ENCODE measurements around the gene TMEM169. TPM values are rescaled to one million over a fixed set of nuclear protein-coding genes. Genes with fewer than 3 reads are reported as not detected.

The TMEM169 gene
- total and polyA plus RNA-seq, 10 of the 15 experiments (the other 5 are each of a cell fraction or from before 2014, with no cell fraction given), result 0.23 to 3.2 (median 2.3) TPM

DNA sequence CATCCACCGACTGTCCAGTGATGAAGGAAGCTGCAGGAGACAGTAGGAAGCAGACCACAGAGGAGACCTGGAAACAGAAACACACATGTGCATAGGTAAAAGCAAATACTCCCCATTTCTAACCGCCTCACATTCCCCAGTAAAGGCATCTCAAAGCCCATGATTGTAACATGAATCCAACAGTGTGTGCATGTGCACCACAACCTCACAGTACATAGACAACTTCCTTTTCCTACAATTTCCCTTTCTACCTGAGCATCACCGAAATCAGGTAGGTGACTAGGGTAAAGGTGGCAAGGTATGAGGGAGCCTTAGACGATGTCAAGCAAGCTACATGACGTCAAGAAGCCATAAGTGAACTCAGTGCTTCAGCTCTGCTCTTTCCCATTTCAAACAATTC is 37.8 kb upstream of the TMEM169 start:
- TF ChIP-seq JUND (IDR thresholded peaks at IDR 0.05; ENCODE audit: low read depth, low read length) (no peak), NFXL1 (IDR thresholded peaks at IDR 0.05; ENCODE audit: borderline replicate concordance) (no peak), ZSCAN29 (IDR thresholded peaks at IDR 0.05) (no peak), ZNF24 (IDR thresholded peaks at IDR 0.05) (no peak), KAT2A (conservative IDR thresholded peaks at IDR 0.05; ENCODE audit: control insufficient read depth, low read depth, low read length) (no peak), RUNX3 (IDR thresholded peaks at IDR 0.05; ENCODE audit: low read length) (no peak), TCF3 (IDR thresholded peaks at IDR 0.05; ENCODE audit: borderline replicate concordance, insufficient read depth, low read depth, low read length) (no peak)
- Histone ChIP-seq H3K4me3 (no peak overlapping the region), H3K36me3 (ENCODE audit: control insufficient read depth in 2 of 2, insufficient read depth in 2 of 2, low read length in 1 of 2) (peaks cover 0 to 2% of the 10 kb centered on the region in 2 experiments; a peak in 3 of 4 replicates), H3K79me2 (ENCODE audit: control insufficient read depth, insufficient read depth, low read length) (no peaks in the 10 kb centered on the region), H4K20me1 (ENCODE audit: control insufficient read depth, insufficient read depth) (no peaks in the 10 kb centered on the region), H3K27me3 (replicated peaks in 1 of 2; ENCODE audit: control insufficient read depth in 2 of 2, insufficient read depth in 2 of 2, low read length in 1 of 2) (no peaks in the 10 kb centered on the region), H3K4me2 (ENCODE audit: control insufficient read depth, insufficient read depth) (no peak overlapping the region), H3K4me1 (ENCODE audit: control insufficient read depth, insufficient read depth, low read length) (peaks cover 10% of the 10 kb centered on the region), H2AFZ (ENCODE audit: control insufficient read depth, low read depth, low read length) (no peak overlapping the region), H3K9ac (ENCODE audit: control insufficient read depth, insufficient read depth, low read length) (no peak overlapping the region), H3K9me3 (replicated peaks; ENCODE audit: control insufficient read depth, insufficient read depth, low read length) (no peaks in the 10 kb centered on the region), H3K27ac (ENCODE audit: control insufficient read depth, insufficient read depth) (no peak overlapping the region)
- no TSS peak for BruUV-seq (replicated peaks)
- POLR2A ChIA-PET, result interaction anchor here (2.9 kb wide), 1 partner anchor 10 kb away, joined by 25 read pairs; no protein-coding TSS in a partner anchor
- RAD21 ChIA-PET (ENCODE audit: unreplicated experiment), result interaction anchor here (0.7 to 3.6 kb wide), 4 partner anchors 10 to 70 kb away, joined by 3 to 36 read pairs (median 12); no protein-coding TSS in a partner anchor
- SMC1A ChIA-PET (ENCODE audit: uncharacterized antibody, unreplicated experiment), result interaction anchor here (1.1 to 3.8 kb wide), 6 partner anchors 9 to 113 kb away, joined by 3 to 32 read pairs (median 4); no protein-coding TSS in a partner anchor
- FAIRE-seq, result no peak
- DNase-seq (ENCODE audit: low read depth, low spot score), result no peak
- WGBS (ENCODE audit: insufficient coverage, insufficient replicate concordance, low lambda C conversion rate, missing lambda C conversion rate), result 79% methylated on average over 5 of the region's 5 CpGs
- CTCF ChIA-PET, result interaction anchor here (1.1 to 4.7 kb wide), 4 partner anchors 11 to 70 kb away, joined by 4 to 58 read pairs (median 11); no protein-coding TSS in a partner anchor
- ATAC-seq, result no peak
- intact Hi-C loops (cut with micrococcal nuclease; ENCODE audit: unreplicated experiment), result no loop called here
- in situ Hi-C loops (cut with MboI), result no loop called here
